IPS-20b (cell line): Measurements from ENCODE around the gene C9orf43.

Experiments
- H3K27ac ChIP-seq: one replicate; pipeline ENCODE4 v1.5.1; 2013; ENCODE audit warnings: low read length
- H3K27me3 ChIP-seq: 2 replicates; pipeline ENCODE4 v1.6.1; 2013; ENCODE audit warnings: mild to moderate bottlenecking, low read length, inconsistent platforms; ENCODE audit not compliant: insufficient read depth
- H3K36me3 ChIP-seq: 2 replicates; pipeline ENCODE4 v1.6.1; 2013; ENCODE audit warnings: low read depth, mild to moderate bottlenecking, inconsistent platforms, low read length, moderate library complexity; ENCODE audit not compliant: insufficient read depth
- H3K4me1 ChIP-seq: 2 replicates; pipeline ENCODE4 v1.6.1; 2013; ENCODE audit warnings: mild to moderate bottlenecking, control low read depth, inconsistent platforms, low read length, moderate library complexity; ENCODE audit not compliant: insufficient read depth
- H3K4me3 ChIP-seq: 2 replicates; pipeline ENCODE4 v1.5.1; 2013; ENCODE audit warnings: mild to moderate bottlenecking, low read length, inconsistent platforms
- H3K9ac ChIP-seq: 2 replicates; pipeline ENCODE4 v1.6.1; 2013; ENCODE audit warnings: low read depth, mild to moderate bottlenecking, inconsistent platforms, low read length, moderate library complexity
- H3K9me3 ChIP-seq: 2 replicates; pipeline ENCODE4 v1.6.1; 2013; ENCODE audit warnings: mild to moderate bottlenecking, low read depth, low read length, inconsistent platforms; ENCODE audit not compliant: insufficient read depth

The C9orf43 gene

GRCh38 chr9:113387560-113388230, 22.9 kb upstream of the C9orf43 start:
- Histone ChIP-seq H3K27ac (no peak overlapping the region), H3K4me1 (no peaks in the 10 kb centered on the region), H3K27me3 (no peaks in the 10 kb centered on the region), H3K9me3 (no peaks in the 10 kb centered on the region), H3K9ac (no peak overlapping the region), H3K4me3 (no peak overlapping the region), H3K36me3 (peaks cover 22% of the 10 kb centered on the region)

DNA sequence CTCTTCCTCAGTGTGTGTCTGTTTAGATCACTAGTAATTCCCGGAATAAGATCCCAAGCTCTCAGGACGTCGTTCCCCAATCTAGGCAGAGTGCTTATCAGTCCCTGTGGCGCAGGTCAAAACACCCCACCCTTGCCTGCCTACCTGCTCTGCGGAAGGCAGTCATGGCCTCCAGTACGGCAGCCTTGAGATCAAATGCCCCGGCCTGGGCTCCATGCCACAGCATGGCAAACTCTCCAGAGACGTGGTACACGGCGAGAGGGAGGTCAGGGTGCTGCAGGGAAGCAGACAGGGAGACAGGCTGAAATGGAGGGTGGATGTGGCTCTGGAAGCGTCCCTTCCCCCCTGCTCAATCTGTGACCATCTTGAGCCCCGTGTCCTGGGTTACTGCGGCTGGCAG, 21.7 kb upstream of the C9orf43 start:
- Histone ChIP-seq H3K27me3 (no peaks in the 10 kb centered on the region), H3K9me3 (no peaks in the 10 kb centered on the region), H3K36me3 (peaks cover 22% of the 10 kb centered on the region), H3K4me3 (no peak overlapping the region), H3K9ac (no peak overlapping the region), H3K4me1 (no peaks in the 10 kb centered on the region), H3K27ac (no peak overlapping the region)

DNA sequence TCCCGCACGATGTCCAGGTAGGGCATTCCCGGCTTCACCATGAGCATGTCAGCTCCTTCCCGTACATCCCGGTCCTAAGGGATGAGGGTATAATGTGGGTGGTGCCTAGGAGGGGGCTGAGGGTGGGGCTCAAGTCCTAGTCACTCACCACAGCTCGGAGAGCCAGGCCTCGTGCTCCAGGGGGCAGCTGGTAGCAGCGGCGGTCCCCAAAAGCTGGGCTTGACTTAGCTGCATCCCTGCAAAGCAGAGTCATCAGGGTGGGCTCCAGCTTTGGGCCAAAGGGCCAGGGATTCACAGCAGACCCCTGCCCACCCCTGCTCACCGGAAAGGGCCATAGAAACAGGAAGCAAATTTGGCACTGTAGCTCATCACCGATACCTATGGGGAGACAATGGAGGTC, 21.1 kb upstream of the C9orf43 start:
- Histone ChIP-seq H3K4me1 (no peaks in the 10 kb centered on the region), H3K27me3 (no peaks in the 10 kb centered on the region), H3K9ac (no peak overlapping the region), H3K36me3 (peaks cover 22% of the 10 kb centered on the region), H3K9me3 (no peaks in the 10 kb centered on the region), H3K27ac (no peak overlapping the region), H3K4me3 (no peak overlapping the region)

DNA sequence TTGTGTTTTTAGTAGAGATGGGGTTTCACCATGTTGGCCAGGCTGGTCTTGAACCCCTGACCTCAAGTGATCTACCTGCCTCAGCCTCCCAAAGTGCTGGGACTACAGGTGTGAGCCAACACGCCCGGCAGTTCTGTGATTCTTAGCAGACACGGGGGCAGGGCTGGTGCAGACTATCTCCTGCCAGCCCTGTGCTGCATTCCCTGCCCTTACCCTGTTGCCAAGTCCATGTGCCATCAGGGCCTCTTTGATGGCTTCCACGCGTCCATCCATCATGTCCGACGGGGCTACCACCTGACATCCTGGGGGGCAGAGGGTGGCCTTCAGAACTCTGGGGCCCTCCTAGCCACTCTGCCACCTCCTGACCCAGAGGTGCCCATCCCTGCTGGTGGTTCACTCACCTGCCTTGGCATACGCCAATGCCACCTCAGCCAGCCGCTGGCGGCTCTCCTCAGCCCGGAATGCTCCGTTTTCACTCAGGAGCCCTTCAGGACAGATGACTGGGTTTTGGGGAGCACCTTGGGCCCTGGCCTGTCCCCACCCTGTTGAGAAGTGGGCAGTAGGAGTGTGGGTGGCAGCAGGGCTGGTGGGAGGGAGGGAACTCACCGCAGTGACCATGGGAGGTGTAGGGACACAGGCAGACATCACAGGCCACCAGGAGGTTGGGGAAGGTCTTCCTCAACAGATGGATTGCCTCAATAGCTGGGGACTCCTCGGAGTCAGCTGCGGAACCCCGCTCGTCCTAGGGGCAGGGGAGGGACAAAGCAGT, 20.2 kb upstream of the C9orf43 start:
- Histone ChIP-seq H3K4me1 (no peaks in the 10 kb centered on the region), H3K9me3 (no peaks in the 10 kb centered on the region), H3K36me3 (peaks cover 22% of the 10 kb centered on the region)

GRCh38 chr9:113391917-113392316, 18.6 kb upstream of the C9orf43 start:
- Histone ChIP-seq H3K4me1 (no peaks in the 10 kb centered on the region), H3K4me3 (no peak overlapping the region), H3K9me3 (no peaks in the 10 kb centered on the region), H3K27me3 (no peaks in the 10 kb centered on the region), H3K36me3 (peaks cover 22% of the 10 kb centered on the region), H3K27ac (no peak overlapping the region), H3K9ac (no peak overlapping the region)

More for the DNA sequence above, 20.2 kb upstream of the C9orf43 start:
- Histone ChIP-seq H3K27me3 (no peaks in the 10 kb centered on the region), H3K4me3 (no peak overlapping the region), H3K27ac (no peak overlapping the region), H3K9ac (no peak overlapping the region)

- no peak overlapping the region for H3K9ac ChIP-seq
- peaks cover 16% of the 10 kb centered on the region for H3K36me3 ChIP-seq
- no peak overlapping the region for H3K4me3 ChIP-seq
- H3K27ac ChIP-seq: no peak overlapping the region
- H3K4me1 ChIP-seq: no peaks in the 10 kb centered on the region
- no peaks in the 10 kb centered on the region for H3K27me3 ChIP-seq
- no peaks in the 10 kb centered on the region for H3K9me3 ChIP-seq
Measured at GRCh38 chr9:113393281-113393680, 17.3 kb upstream of the C9orf43 start.

GRCh38 chr9:113395000-113395861, 15.3 kb upstream of the C9orf43 start:
- no peaks in the 10 kb centered on the region for H3K27me3 ChIP-seq
- no peaks in the 10 kb centered on the region for H3K9me3 ChIP-seq
- no peak overlapping the region for H3K4me3 ChIP-seq
- 0 out of 2 replicates have a peak, but pooled peaks cover 10% of the 10 kb centered on the region for H3K36me3 ChIP-seq
- H3K27ac ChIP-seq: no peak overlapping the region
- no peak overlapping the region for H3K9ac ChIP-seq
- no peaks in the 10 kb centered on the region for H3K4me1 ChIP-seq

GRCh38 chr9:113397203-113397631, 13.3 kb upstream of the C9orf43 start:
- H3K9ac ChIP-seq: no peak overlapping the region
- no peaks in the 10 kb centered on the region for H3K36me3 ChIP-seq
- no peak overlapping the region for H3K27ac ChIP-seq
- H3K27me3 ChIP-seq: no peaks in the 10 kb centered on the region
- no peaks in the 10 kb centered on the region for H3K9me3 ChIP-seq
- H3K4me3 ChIP-seq: no peak overlapping the region
- no peaks in the 10 kb centered on the region for H3K4me1 ChIP-seq

- no peak overlapping the region for H3K9ac ChIP-seq
- no peak overlapping the region for H3K27ac ChIP-seq
- H3K9me3 ChIP-seq: no peaks in the 10 kb centered on the region
- no peak overlapping the region for H3K4me3 ChIP-seq
- no peaks in the 10 kb centered on the region for H3K4me1 ChIP-seq
- H3K27me3 ChIP-seq: no peaks in the 10 kb centered on the region
- no peaks in the 10 kb centered on the region for H3K36me3 ChIP-seq
Measured at GRCh38 chr9:113398796-113399195, 11.8 kb upstream of the C9orf43 start.

GRCh38 chr9:113399646-113400200, 10.8 kb upstream of the C9orf43 start:
- Histone ChIP-seq H3K9me3 (no peaks in the 10 kb centered on the region), H3K4me1 (no peaks in the 10 kb centered on the region), H3K36me3 (no peaks in the 10 kb centered on the region), H3K9ac (no peak overlapping the region), H3K4me3 (peak overlapping the region; percentile 86; the same call in 1 of the 2 replicates), H3K27me3 (no peaks in the 10 kb centered on the region), H3K27ac (no peak overlapping the region)

DNA sequence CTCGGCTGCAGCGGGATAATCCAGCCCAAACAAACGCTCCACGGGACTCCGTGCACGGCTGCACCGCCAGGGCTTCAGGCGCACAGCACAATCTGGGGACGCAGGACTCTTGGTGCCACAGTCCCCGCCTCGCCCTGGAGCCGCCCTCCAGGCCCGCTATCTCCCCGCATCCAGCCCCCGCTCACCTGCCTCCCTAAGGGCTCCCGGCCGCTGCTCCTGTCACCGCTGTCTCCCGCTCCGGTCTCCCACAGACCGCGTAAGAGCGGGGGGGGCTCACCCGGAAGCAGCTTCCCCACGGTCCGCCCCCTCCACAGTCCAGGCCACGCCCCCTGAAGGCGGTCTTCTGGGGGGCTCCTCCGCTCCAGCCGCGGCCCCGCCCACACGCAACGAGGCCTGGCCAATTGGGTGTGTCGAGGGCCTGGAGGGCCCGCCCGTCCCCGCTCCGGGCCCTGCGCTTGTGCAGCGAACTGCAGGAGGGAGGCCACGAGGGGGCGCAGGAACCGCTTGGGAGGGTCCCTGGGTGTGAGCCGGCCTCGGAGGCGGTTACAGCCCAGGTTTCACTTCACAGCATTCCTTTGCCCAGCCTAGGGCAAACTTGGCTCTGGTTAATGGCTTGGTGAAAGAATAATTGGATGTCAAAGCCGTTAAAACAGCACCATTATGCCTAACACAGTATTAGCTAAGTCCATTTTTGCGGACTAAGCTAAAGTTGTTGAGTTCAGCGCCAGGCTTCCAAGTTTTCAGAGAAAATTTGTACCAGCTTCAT, 9.3 kb upstream of the C9orf43 start, which contains the start of gene ALAD:
ALAD (minus strand) TSS at position 258 of the 766 bp plus-strand sequence. CDS start 7,725 bp downstream, outside the sequence.
- Histone ChIP-seq H3K4me3 (peak within 1 kb of the TSS; percentile 86), H3K27me3 (no peaks in the 10 kb centered on the region), H3K36me3 (no peaks in the 10 kb centered on the region), H3K27ac (no peak within 1 kb of the TSS), H3K4me1 (no peaks in the 10 kb centered on the region), H3K9ac (peak within 1 kb of the TSS; percentile 71), H3K9me3 (no peaks in the 10 kb centered on the region)
